Measurements from ENCODE around the gene CASTOR1.

Gene CASTOR1

GRCh38 chr22:30267382-30268302 lies 21.7 kb downstream of the CASTOR1 start:
- no peak for TF ChIP-seq CTCF (IDR thresholded peaks at IDR 0.05; ENCODE audit: low read depth, low read length)
- no peak overlapping the region for H3K4me3 ChIP-seq (ENCODE audit: low read depth, low read length)

GRCh38 chr22:30266445-30267381 lies 22.6 kb downstream of the CASTOR1 start, which contains the start of gene OSM:
Gene OSM (minus strand): TSS chr22:30266851. CDS start chr22:30266799, 52 bp downstream.
- no peak for TF ChIP-seq CTCF (IDR thresholded peaks at IDR 0.05; ENCODE audit: low read depth, low read length)
- no peak within 1 kb of the TSS for H3K4me3 ChIP-seq (ENCODE audit: low read depth, low read length)

GRCh38 chr22:30265823-30266444 lies 23.4 kb downstream of the CASTOR1 start:
- H3K4me3 ChIP-seq (ENCODE audit: low read depth, low read length): no peak overlapping the region
- TF ChIP-seq CTCF (IDR thresholded peaks at IDR 0.05; ENCODE audit: low read depth, low read length): no peak

GRCh38 chr22:30265131-30265720 lies 24.1 kb downstream of the CASTOR1 start:
- TF ChIP-seq CTCF (IDR thresholded peaks at IDR 0.05; ENCODE audit: low read depth, low read length): no peak
- no peak overlapping the region for H3K4me3 ChIP-seq (ENCODE audit: low read depth, low read length)

GRCh38 chr22:30263883-30264282 lies 25.4 kb downstream of the CASTOR1 start:
- TF ChIP-seq CTCF (IDR thresholded peaks at IDR 0.05; ENCODE audit: low read depth, low read length): no peak
- H3K4me3 ChIP-seq (ENCODE audit: low read depth, low read length): no peak overlapping the region

- TF ChIP-seq CTCF (IDR thresholded peaks at IDR 0.05; ENCODE audit: low read depth, low read length): peak; percentile 92
- peak overlapping the region; percentile 27; the same call in 1 of the 2 replicates for H3K4me3 ChIP-seq (ENCODE audit: low read depth, low read length)
Measured at GRCh38 chr22:30262917-30263741, 26.2 kb downstream of the CASTOR1 start.
